HepG2 (cell line): ENCODE results near the gene TANGO6. TPM values are rescaled to one million over a fixed set of nuclear protein-coding genes. Genes with fewer than 3 reads are reported as not detected.

Source experiments
- ATAC-seq: fragments of 200-7000 bp; cut with Tn5 transposase; 3 replicates; pipeline ENCODE4 v1.9.1; 2020; ENCODE audit warnings: mild to moderate bottlenecking, moderate library complexity
- BruUV-seq: library from RNA; stranded (reverse); fragments of 400-500 nt; replicated peaks from 2 replicates; lab custom pipeline; 2021; lab: Mats Ljungman, UMichigan
- CTCF ChIA-PET: fragments of 300-600 bp; formaldehyde crosslinking; extraction: SDS; loops from one replicate; lab custom pipeline; 2021; ENCODE audit warnings: low total read pairs, inconsistent platforms, low intra/inter-chr PET ratio; lab: Yijun Ruan, JAX
- POLR2A ChIA-PET: fragments of 350-600 bp; sonication (Branson Sonifier 250); formaldehyde crosslinking; loops from one replicate; lab custom pipeline; 2020; ENCODE audit warnings: antibody characterized with exemption, inconsistent platforms; lab: Yijun Ruan, JAX
- DNase-seq: peaks from one replicate; pipeline ENCODE4 v3.0.0-alpha.2; 2015; ENCODE audit warnings: low spot score
- FAIRE-seq: peaks from 3 replicates; lab custom pipeline; 2011; peaks lifted over from hg19 to GRCh38; lab: Jason Lieb, UNC
- H2AFZ ChIP-seq: one replicate; pipeline ENCODE4 v1.6.1; 2011; ENCODE audit warnings: low read length, inconsistent platforms
- H3K27ac ChIP-seq: fragments of 300-600 bp; 3 replicates; pipeline ENCODE4 v1.8.0; 2011; ENCODE audit warnings: mixed run types, mild to moderate bottlenecking, mixed read lengths, low read length, inconsistent platforms; ENCODE audit not compliant: insufficient read depth; ENCODE audit errors: extremely low read length
- H3K27me3 ChIP-seq, 2 experiments: fragments of 200-600 bp in 1 of 2; 2 replicates in 1 of 2; 3 replicates in 1 of 2; pipeline versions ENCODE4 v1.6.0 to v1.8.0; 2011; ENCODE audit warnings: low read length in 2 of 2, mild to moderate bottlenecking in 2 of 2, moderate library complexity in 2 of 2, inconsistent platforms in 1 of 2; ENCODE audit not compliant: insufficient read depth in 2 of 2, control insufficient read depth in 1 of 2
- H3K36me3 ChIP-seq, 2 experiments: fragments of 200-600 bp in 1 of 2; replicated peaks in 1 of 2; 2 replicates in 1 of 2; 3 replicates in 1 of 2; pipeline versions ENCODE4 v1.5.1 to v1.8.0; 2011; ENCODE audit warnings: low read length in 2 of 2, inconsistent platforms in 1 of 2; ENCODE audit not compliant: insufficient read depth in 2 of 2, control insufficient read depth in 1 of 2
- H3K4me1 ChIP-seq: 2 replicates; pipeline ENCODE4 v1.5.1; 2012; ENCODE audit warnings: low read length, inconsistent platforms; ENCODE audit not compliant: insufficient read depth
- H3K4me2 ChIP-seq: 2 replicates; pipeline ENCODE4 v1.6.0; 2011; ENCODE audit warnings: low read depth, low read length, inconsistent platforms
- H3K4me3 ChIP-seq, 3 experiments: fragments of 200-600 bp in 1 of 3; sonication (generic), shearing (Covaris generic) in 1 of 3; replicated peaks in 1 of 3; 2 replicates each; pipeline ENCODE4 v1.5.1; 2011 to 2016; ENCODE audit warnings: low read length in 3 of 3, inconsistent platforms in 2 of 3, low read depth in 2 of 3, mild to moderate bottlenecking in 2 of 3, control low read depth in 1 of 3, mixed read lengths in 1 of 3; ENCODE audit not compliant: insufficient read depth in 1 of 3
- H3K79me2 ChIP-seq: one replicate; pipeline ENCODE4 v1.6.1; 2011; ENCODE audit warnings: low read length, inconsistent platforms; ENCODE audit not compliant: insufficient read depth
- H3K9ac ChIP-seq: 2 replicates; pipeline ENCODE4 v1.6.0; 2011; ENCODE audit warnings: mild to moderate bottlenecking, low read depth, low read length, inconsistent platforms; ENCODE audit not compliant: insufficient read depth
- H3K9me3 ChIP-seq: 2 replicates; pipeline ENCODE4 v1.5.1; 2012; ENCODE audit warnings: mild to moderate bottlenecking, low read length
- H4K20me1 ChIP-seq: 2 replicates; pipeline ENCODE4 v1.6.0; 2011; ENCODE audit warnings: inconsistent platforms, mild to moderate bottlenecking, low read length, moderate library complexity; ENCODE audit not compliant: insufficient read depth
- ATM ChIP-seq: fragments of 450-650 bp; IDR thresholded peaks from 2 replicates; pipeline ENCODE4 v1.7.1; 2017; ENCODE audit warnings: mild to moderate bottlenecking, borderline replicate concordance
- GTF3A ChIP-seq: sonication (generic); formaldehyde crosslinking; conservative IDR thresholded peaks from 2 replicates; pipeline ENCODE4 v1.4.0; 2020; ENCODE audit warnings: mild to moderate bottlenecking, missing genetic modification reagents
- HOXA5 ChIP-seq: sonication (generic); formaldehyde crosslinking; IDR thresholded peaks from 2 replicates; pipeline ENCODE4 v1.4.0; 2020; ENCODE audit warnings: missing genetic modification reagents
- in situ Hi-C: cut with HindIII; loops from 2 replicates; pipeline ENCODE4 v1.10.0; 2017; ENCODE audit warnings: low pct_unique_long_range_greater_than_20kb; ENCODE audit not compliant: extremely low pct_ligation_motif_present
- intact Hi-C: fragments of 100-400 bp; cut with micrococcal nuclease; formaldehyde crosslinking; loops from one replicate; pipeline ENCODE4 v1.10.0; 2022; ENCODE audit not compliant: unreplicated experiment
- polyA plus RNA-seq, 8 experiments: library from polyadenylated mRNA; depleted of rRNA in 3 of 8; stranded (reverse) in 7 of 8; unstranded in 1 of 8; fragments of >200 nt; fragmentation: Illumina TruSeq in 4 of 8; extraction: Trizol in 4 of 8; gene quantifications; 2 replicates each; pipeline versions ENCODE4 v1.2.1 to v1.2.3, GENCODE V29; 2011 to 2016; ENCODE audit warnings: low read depth in 4 of 8, missing spikeins in 1 of 8, mixed read lengths in 1 of 8; ENCODE audit not compliant: insufficient read depth in 1 of 8
- total RNA-seq, 5 experiments: library from RNA; depleted of rRNA; stranded (reverse); fragments of >200 nt; fragmentation: Illumina TruSeq; extraction: Trizol; gene quantifications; 2 replicates each; pipeline ENCODE4 v1.2.3, GENCODE V29; 2016; ENCODE audit warnings: low read depth in 1 of 5
- TF ChIP-seq, protein P1 (sequence below): sonication (generic); formaldehyde crosslinking; IDR thresholded peaks from 2 replicates; pipeline ENCODE4 v1.4.0; 2020; ENCODE audit warnings: missing genetic modification reagents
- TF ChIP-seq, protein P2 (sequence below): sonication (generic); formaldehyde crosslinking; IDR thresholded peaks from 2 replicates; pipeline ENCODE4 v1.4.0; 2020; ENCODE audit warnings: mild to moderate bottlenecking, missing genetic modification reagents

Gene TANGO6
- total and polyA plus RNA-seq, 2 of the 13 experiments (the other 11 are each of a cell fraction or from before 2014, with no cell fraction given), result 7.2 to 13.3 TPM

DNA sequence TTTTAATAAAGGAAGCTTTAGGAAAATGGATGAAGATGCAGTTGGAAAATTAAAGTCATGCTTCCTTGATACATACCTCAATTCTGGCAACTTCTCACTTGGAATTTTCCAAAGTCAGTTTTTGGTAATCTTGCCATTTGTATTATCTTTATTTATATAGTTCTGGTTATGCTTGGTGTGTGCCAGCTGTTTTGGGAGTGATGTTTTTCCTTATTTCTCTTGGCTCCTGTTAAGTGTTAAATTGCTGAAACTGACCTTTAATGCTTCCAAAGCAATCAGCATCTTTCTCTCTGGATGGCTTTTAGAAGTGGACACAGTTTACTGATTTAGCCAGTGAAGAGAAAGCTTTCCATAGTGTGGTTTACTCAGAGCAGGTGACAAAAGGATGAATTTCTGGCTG lies 192.0 kb downstream of the TANGO6 start:
- H3K4me3 ChIP-seq, result no peak overlapping the region
- POLR2A ChIA-PET, result no interaction called here
- DNase-seq (no peak), FAIRE-seq (no peak), ATAC-seq (no peak)
- in situ Hi-C loops, result no loop called here
- no peaks in the 10 kb centered on the region for H3K9me3 ChIP-seq
- no peaks in the 10 kb centered on the region for H3K27me3 ChIP-seq
- no peaks in the 10 kb centered on the region for H3K36me3 ChIP-seq
- no peaks in the 10 kb centered on the region for H3K79me2 ChIP-seq
- H3K4me2 ChIP-seq, result no peak overlapping the region
- no peak overlapping the region for H3K9ac ChIP-seq
- no peak overlapping the region for H3K27ac ChIP-seq
- no TSS peak for BruUV-seq
- H4K20me1 ChIP-seq, result no peaks in the 10 kb centered on the region
- no peak overlapping the region for H2AFZ ChIP-seq
- intact Hi-C loops, result loop anchor here (10.0 kb wide), 1 partner anchor 59 kb away; no protein-coding TSS in a partner anchor
- CTCF ChIA-PET, result no interaction called here
- TF ChIP-seq HOXA5 (CRISPR knock-in tag), result no peak
- TF ChIP-seq, protein P1, sequence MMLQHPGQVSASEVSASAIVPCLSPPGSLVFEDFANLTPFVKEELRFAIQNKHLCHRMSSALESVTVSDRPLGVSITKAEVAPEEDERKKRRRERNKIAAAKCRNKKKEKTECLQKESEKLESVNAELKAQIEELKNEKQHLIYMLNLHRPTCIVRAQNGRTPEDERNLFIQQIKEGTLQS (CRISPR knock-in tag), result no peak
- no peak for TF ChIP-seq ATM
- no peak for TF ChIP-seq GTF3A (CRISPR knock-in tag)
- TF ChIP-seq, protein P2, sequence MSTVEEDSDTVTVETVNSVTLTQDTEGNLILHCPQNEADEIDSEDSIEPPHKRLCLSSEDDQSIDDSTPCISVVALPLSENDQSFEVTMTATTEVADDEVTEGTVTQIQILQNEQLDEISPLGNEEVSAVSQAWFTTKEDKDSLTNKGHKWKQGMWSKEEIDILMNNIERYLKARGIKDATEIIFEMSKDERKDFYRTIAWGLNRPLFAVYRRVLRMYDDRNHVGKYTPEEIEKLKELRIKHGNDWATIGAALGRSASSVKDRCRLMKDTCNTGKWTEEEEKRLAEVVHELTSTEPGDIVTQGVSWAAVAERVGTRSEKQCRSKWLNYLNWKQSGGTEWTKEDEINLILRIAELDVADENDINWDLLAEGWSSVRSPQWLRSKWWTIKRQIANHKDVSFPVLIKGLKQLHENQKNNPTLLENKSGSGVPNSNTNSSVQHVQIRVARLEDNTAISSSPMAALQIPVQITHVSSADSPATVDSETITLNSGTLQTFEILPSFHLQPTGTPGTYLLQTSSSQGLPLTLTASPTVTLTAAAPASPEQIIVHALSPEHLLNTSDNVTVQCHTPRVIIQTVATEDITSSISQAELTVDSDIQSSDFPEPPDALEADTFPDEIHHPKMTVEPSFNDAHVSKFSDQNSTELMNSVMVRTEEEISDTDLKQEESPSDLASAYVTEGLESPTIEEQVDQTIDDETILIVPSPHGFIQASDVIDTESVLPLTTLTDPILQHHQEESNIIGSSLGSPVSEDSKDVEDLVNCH (CRISPR knock-in tag), result no peak
- H3K4me1 ChIP-seq, result peaks cover 28% of the 10 kb centered on the region
